SK-N-SH (cell line): ENCODE data around the gene UBA3. TPM values are rescaled to one million over a fixed set of nuclear protein-coding genes. Genes with fewer than 3 reads are reported as not detected.

Experiments
- polyA plus RNA-seq, 3 experiments: library from polyadenylated mRNA; depleted of rRNA; stranded (reverse); fragments of >200 nt; gene quantifications; 2 replicates each; pipeline ENCODE4 v1.2.3, GENCODE V29; 2012
- small RNA-seq, 7 experiments: library from RNA; depleted of rRNA; stranded (forward); fragments of <200 nt; gene quantifications; one replicate each; pipeline ENCODE3, GENCODE V24; 2012

UBA3 gene
- polyA plus RNA-seq, 1 of the 3 experiments (the other 2 are of a cell fraction) = 43.0 TPM

Small RNAs within 50 kb of the gene (small RNA-seq; reads per million reads assigned to genes)
- gene MIR3136 = 0 to 11.9 (median 4.9) reads per million in 7 experiments

Other genes starting within 250 kb of the UBA3 start
- not detected in 2 replicates for gene TAFA4, start 147.8 kb downstream of the UBA3 start, polyA plus RNA-seq (2012; rRNA removed)
- gene EOGT, start 66.7 kb downstream of the UBA3 start, polyA plus RNA-seq (2012; rRNA removed) = 6.0 and 7.8 TPM in 2 replicates
- 3.2 and 4.3 TPM in 2 replicates for gene TMF1, start 28.0 kb downstream of the UBA3 start, polyA plus RNA-seq (2012; rRNA removed)
- 64.6 and 90.7 TPM in 2 replicates for gene ARL6IP5, start 4.6 kb upstream of the UBA3 start, polyA plus RNA-seq (2012; rRNA removed)
- gene LMOD3, start 42.2 kb upstream of the UBA3 start, polyA plus RNA-seq (2012; rRNA removed) = not detected in 2 replicates